ENCODE results near the gene ST7. TPM values are rescaled to one million over a fixed set of nuclear protein-coding genes. Genes with fewer than 3 reads are reported as not detected.

The ST7 gene
- total RNA-seq, 1 experiment from 2014 or later = 12.9 TPM

GRCh38 chr7:117051808-117052207, 98.5 kb downstream of the ST7 start:
- Histone ChIP-seq H3K79me2 (ENCODE audit: insufficient read depth, low read length) (no peaks in the 10 kb centered on the region), H2BK12ac (ENCODE audit: insufficient read length, low read depth, low read length) (no peak overlapping the region), H3K14ac (ENCODE audit: insufficient read depth, low read length) (no peak overlapping the region), H3K79me1 (ENCODE audit: insufficient read depth, low read depth, low read length, poor library complexity, severe bottlenecking) (no peaks in the 10 kb centered on the region), H3K23ac (ENCODE audit: insufficient read length, low read depth, low read length) (no peak overlapping the region), H4K5ac (ENCODE audit: insufficient read length, low read depth, low read length) (no peak overlapping the region), H2BK120ac (ENCODE audit: low read depth, low read length, poor library complexity, severe bottlenecking) (no peak overlapping the region), H3K4ac (ENCODE audit: low read depth, low read length) (no peak overlapping the region), H3K27me3 (ENCODE audit: insufficient read depth, low read length) (no peaks in the 10 kb centered on the region), H2AK5ac (ENCODE audit: insufficient read length, low read length) (no peak overlapping the region), H3K4me1 (ENCODE audit: insufficient read depth, low read length) (no peaks in the 10 kb centered on the region), H3K56ac (ENCODE audit: insufficient read length, low read depth, low read length) (no peak overlapping the region), H3K9me3 (ENCODE audit: control insufficient read depth, low read depth, low read length) (no peaks in the 10 kb centered on the region), H2BK20ac (ENCODE audit: low read depth, low read length, poor library complexity, severe bottlenecking) (no peak overlapping the region), H2BK5ac (ENCODE audit: insufficient read length, low read length) (no peak overlapping the region), H4K91ac (ENCODE audit: insufficient read length, low read depth, low read length) (no peak overlapping the region), H3K27ac (ENCODE audit: insufficient read length, low read depth, low read length) (no peak overlapping the region), H2BK15ac (ENCODE audit: low read depth, low read length) (no peak overlapping the region), H3K23me2 (ENCODE audit: insufficient read length, low read depth, low read length, poor library complexity, severe bottlenecking) (no peaks in the 10 kb centered on the region), H4K20me1 (ENCODE audit: control insufficient read depth, insufficient read depth, insufficient read length) (no peaks in the 10 kb centered on the region), H3T11ph (ENCODE audit: low read length) (no peak overlapping the region), H3K18ac (ENCODE audit: insufficient read length, low read depth, low read length) (no peak overlapping the region), H4K8ac (replicated peaks; ENCODE audit: insufficient read length, low read depth, low read length) (no peak overlapping the region), H2AFZ (ENCODE audit: low read length) (no peak overlapping the region), H3K4me2 (ENCODE audit: insufficient read depth, insufficient read length, low read length) (no peak overlapping the region), H3K9ac (ENCODE audit: extremely low read depth, insufficient read length, low read length) (no peak overlapping the region)
- no CpG with 5 or more reads among the region's 1 CpG for WGBS (ENCODE audit: extremely low coverage, insufficient read length, low lambda C conversion rate)
- Mint-ChIP-seq H3K4me1 (peaks cover 5 to 6% of the 10 kb centered on the region in 2 experiments; a peak in 2 of 4 replicates), H3K27me3 (ENCODE audit: low read depth) (no peaks in the 10 kb centered on the region), H3K9me3 (peaks cover 0 to 6% of the 10 kb centered on the region in 2 experiments; a peak in 2 of 5 replicates), H3K4me3 (no peak overlapping the region), H3K36me3 (ENCODE audit: insufficient read depth in 1 of 3, low read depth in 3 of 3) (peaks cover 0 to 5% (median 0%) of the 10 kb centered on the region in 3 experiments; a peak in 1 of 7 replicates), H3K27ac (peak overlapping the region in 1 of 3 experiments; percentile 1; a peak in 1 of 7 replicates)
- DNase-seq = no peak
- no peak for TF ChIP-seq CTCF (conservative IDR thresholded peaks at IDR 0.05)
